Left ventricle myocardium superior (tissue), 1 donor: Measurements from ENCODE around the gene ORAI1. TPM values are rescaled to one million over a fixed set of nuclear protein-coding genes. Genes with fewer than 3 reads are reported as not detected.
"Not testable (repeated sequence)": the region's sequence is repeated elsewhere in the genome, so short reads cannot be mapped to it uniquely, and the experiment has no call there.

Experiments
- ATAC-seq: fragments of 200-7000 bp; cut with Tn5 transposase; one replicate; pipeline ENCODE4 v1.9.1; 2020; ENCODE audit warnings: mild to moderate bottlenecking, moderate library complexity
- DNase-seq: peaks from one replicate; pipeline ENCODE4 v3.0.0-alpha.2; 2020
- intact Hi-C: fragments of 100-400 bp; cut with micrococcal nuclease; formaldehyde crosslinking; loops from one replicate; pipeline ENCODE4 v1.11.0; 2022
- total RNA-seq: library from RNA; stranded (reverse); fragmentation: NEBNext Ultra II Directional; extraction: Animal tissue kit (Norgen Biotek cat#: 25700); gene quantifications from one replicate; pipeline ENCODE4 v1.2.1, GENCODE V29; 2021
- donor health status: DM: no; HTN: yes; CAD: no; lungs with severe emphysema.

The ORAI1 gene
- total RNA-seq, 1 donor from 2014 or later = 10.1 TPM

DNA sequence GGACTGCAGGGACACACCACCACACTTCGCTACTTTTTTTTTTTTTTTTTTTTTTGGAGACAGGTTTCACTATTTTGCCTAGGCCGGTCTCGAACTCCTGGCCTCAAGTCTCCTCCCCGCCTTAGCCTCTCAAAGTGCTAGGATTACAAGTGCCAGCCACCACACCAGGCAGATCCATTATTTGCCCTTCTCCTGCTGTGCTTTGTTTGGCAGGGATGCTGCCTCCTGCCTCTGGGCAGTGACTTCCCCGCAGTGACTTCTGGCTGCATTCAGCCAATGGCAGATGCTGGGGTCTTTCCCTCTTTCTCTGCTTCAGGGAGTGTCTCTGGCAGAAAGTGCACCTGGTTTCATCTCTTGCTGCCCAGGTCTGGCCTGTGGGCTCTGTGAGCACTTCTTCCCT, 49.9 kb downstream of the ORAI1 start:
- ATAC-seq (no peak), DNase-seq (no peak)
- intact Hi-C loops = no loop called here

DNA sequence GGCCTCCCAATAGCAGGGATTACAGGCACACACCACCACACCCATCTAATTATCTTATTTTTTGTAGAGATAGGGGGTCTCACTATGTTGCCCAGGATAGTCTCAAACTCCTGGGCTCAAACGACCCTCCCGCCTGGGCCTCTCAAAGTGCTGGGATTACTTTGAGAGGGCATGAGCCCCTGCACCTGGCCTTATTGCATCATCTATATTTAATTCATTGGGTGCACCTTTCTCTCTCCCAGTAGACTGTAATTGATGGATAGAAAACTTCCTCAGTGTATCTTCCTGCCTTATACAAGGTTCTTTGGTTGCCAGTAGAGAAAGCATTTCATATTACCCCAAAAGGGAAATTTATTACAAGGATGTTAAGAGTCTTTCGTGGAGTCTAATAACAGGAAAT, 52.0 kb downstream of the ORAI1 start:
- ATAC-seq = no peak
- DNase-seq = no peak
- intact Hi-C loops = no loop called here

GRCh38 chr12:121678716-121679300, 52.5 kb downstream of the ORAI1 start:
- DNase-seq (no peak), ATAC-seq (no peak)
- intact Hi-C loops = no loop called here

- DNase-seq, ATAC-seq: not testable (repeated sequence)
- intact Hi-C loops = loop anchor here (5.0 kb wide), 2 partner anchors 127 to 177 kb away; no protein-coding TSS in a partner anchor
These were observed 53.4 kb downstream of the ORAI1 start for GRCh38 chr12:121679661-121680197.

DNA sequence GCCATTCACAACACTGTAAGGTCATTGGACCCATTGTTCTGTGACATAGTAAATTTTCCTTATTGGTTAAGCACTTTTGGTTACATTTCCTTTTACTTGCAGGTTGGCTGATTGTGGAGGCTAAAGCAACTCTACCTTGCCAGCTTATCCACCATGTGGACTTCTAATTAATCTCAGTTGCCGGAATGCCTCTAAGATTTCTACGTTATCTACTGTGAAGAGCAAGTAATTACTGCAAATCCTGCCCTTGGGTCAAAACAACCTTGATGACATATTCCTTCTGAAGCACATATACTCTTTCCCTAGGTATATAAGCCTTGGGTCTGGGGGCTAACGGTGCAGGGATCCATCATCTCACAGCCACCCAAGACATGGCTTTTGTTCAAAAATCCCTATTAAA, 62.6 kb downstream of the ORAI1 start:
- intact Hi-C loops = no loop called here
- ATAC-seq (no peak), DNase-seq (no peak)

DNA sequence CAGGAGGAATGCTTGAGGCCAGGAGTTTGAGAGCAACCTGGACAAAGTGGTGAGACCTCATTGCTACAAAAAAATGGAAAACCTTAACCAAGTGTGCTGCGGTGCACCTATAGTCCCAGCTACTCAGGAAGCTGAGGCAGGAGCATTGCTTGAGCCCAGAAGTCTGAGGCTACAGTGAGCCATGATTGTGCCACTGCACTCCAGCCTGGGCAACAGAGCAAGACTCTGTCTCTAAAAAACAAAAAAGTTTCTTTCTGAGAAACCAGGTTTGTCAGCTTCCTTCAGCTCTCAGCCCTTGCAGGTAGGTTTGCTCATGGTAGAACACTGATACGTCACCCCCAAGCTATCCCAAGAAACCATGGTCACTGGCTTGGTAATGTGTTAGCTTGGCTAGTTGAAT, 63.1 kb downstream of the ORAI1 start:
- DNase-seq (no peak), ATAC-seq (no peak)
- intact Hi-C loops = no loop called here

Other genes starting within 250 kb of the ORAI1 start
- 19.9 TPM for gene RNF34, start 226.4 kb upstream of the ORAI1 start, total RNA-seq
- gene KDM2B, start 45.5 kb upstream of the ORAI1 start, total RNA-seq = 14.1 TPM
- not detected for gene MORN3, start 43.1 kb downstream of the ORAI1 start, total RNA-seq
- gene TMEM120B, start 86.2 kb downstream of the ORAI1 start, total RNA-seq = 9.9 TPM
- 48.3 TPM for gene RHOF, start 167.2 kb downstream of the ORAI1 start, total RNA-seq
- gene SETD1B, start 177.5 kb downstream of the ORAI1 start, total RNA-seq = 9.0 TPM
- 2.2 TPM for gene HPD, start 232.3 kb downstream of the ORAI1 start, total RNA-seq